Liver (tissue), 3 donors: ENCODE measurements around the gene KRT76.

Source experiments
- EGR1 ChIP-seq, 2 donors: IDR thresholded peaks; 2 replicates each; pipeline ENCODE4 v1.6.1; 2016 to 2018; ENCODE audit warnings: antibody characterized with exemption in 2 of 2, low read depth in 2 of 2
- FOXA2 ChIP-seq: IDR thresholded peaks from 2 replicates; pipeline ENCODE4 v1.6.1; 2016; ENCODE audit warnings: antibody characterized with exemption
- REST ChIP-seq: IDR thresholded peaks from 2 replicates; pipeline ENCODE4 v1.6.1; 2016; ENCODE audit warnings: antibody characterized with exemption, mild to moderate bottlenecking
- TF ChIP-seq, protein P1 (sequence below): fragments of 150-350 bp; IDR thresholded peaks from 2 replicates; pipeline ENCODE4 v1.5.1; 2017; ENCODE audit warnings: improper control_type of control experiment, low read depth, low read length; ENCODE audit not compliant: missing input control
- donor health status: healthy.
- donor health status: healthy.

- TF ChIP-seq, protein P1, sequence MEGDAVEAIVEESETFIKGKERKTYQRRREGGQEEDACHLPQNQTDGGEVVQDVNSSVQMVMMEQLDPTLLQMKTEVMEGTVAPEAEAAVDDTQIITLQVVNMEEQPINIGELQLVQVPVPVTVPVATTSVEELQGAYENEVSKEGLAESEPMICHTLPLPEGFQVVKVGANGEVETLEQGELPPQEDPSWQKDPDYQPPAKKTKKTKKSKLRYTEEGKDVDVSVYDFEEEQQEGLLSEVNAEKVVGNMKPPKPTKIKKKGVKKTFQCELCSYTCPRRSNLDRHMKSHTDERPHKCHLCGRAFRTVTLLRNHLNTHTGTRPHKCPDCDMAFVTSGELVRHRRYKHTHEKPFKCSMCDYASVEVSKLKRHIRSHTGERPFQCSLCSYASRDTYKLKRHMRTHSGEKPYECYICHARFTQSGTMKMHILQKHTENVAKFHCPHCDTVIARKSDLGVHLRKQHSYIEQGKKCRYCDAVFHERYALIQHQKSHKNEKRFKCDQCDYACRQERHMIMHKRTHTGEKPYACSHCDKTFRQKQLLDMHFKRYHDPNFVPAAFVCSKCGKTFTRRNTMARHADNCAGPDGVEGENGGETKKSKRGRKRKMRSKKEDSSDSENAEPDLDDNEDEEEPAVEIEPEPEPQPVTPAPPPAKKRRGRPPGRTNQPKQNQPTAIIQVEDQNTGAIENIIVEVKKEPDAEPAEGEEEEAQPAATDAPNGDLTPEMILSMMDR: no peak
- TF ChIP-seq REST (no peak), FOXA2 (no peak), EGR1 (IDR thresholded peaks at IDR 0.05; ENCODE audit: low read depth in 2 of 2) (no peak)
Observed at GRCh38 chr12:52808573-52809160, 31.5 kb upstream of the KRT76 start.
